Liver (tissue), 9 donors: ENCODE results near the gene ZBTB38. TPM values are rescaled to one million over a fixed set of nuclear protein-coding genes. Genes with fewer than 3 reads are reported as not detected.

Experiments
- DNase-seq: peaks from one replicate; pipeline ENCODE4 v3.0.0-alpha.2; 2017; ENCODE audit warnings: low spot score
- H3K27ac ChIP-seq, 2 donors: one replicate each; pipeline ENCODE4 v1.7.0; 2013; ENCODE audit warnings: inconsistent platforms in 2 of 2, low read length in 2 of 2, control low read depth in 1 of 2, low read depth in 1 of 2, mild to moderate bottlenecking in 1 of 2
- H3K27me3 ChIP-seq, 4 donors: one replicate each; pipeline versions ENCODE4 v1.6.1 to v1.7.0; 2013; ENCODE audit warnings: low read length in 3 of 4, inconsistent platforms in 1 of 4, mild to moderate bottlenecking in 1 of 4, moderate library complexity in 1 of 4; ENCODE audit not compliant: control insufficient read depth in 4 of 4, insufficient read depth in 4 of 4
- H3K36me3 ChIP-seq, 4 donors: one replicate each; pipeline versions ENCODE4 v1.6.1 to v1.7.0; 2013; ENCODE audit warnings: low read length in 3 of 4, mild to moderate bottlenecking in 3 of 4, low read depth in 1 of 4, moderate library complexity in 1 of 4; ENCODE audit not compliant: control insufficient read depth in 4 of 4, insufficient read depth in 3 of 4
- H3K4me1 ChIP-seq, 4 donors: one replicate each; pipeline versions ENCODE4 v1.6.1 to v1.7.0; 2013; ENCODE audit warnings: low read length in 3 of 4, mild to moderate bottlenecking in 3 of 4, moderate library complexity in 1 of 4; ENCODE audit not compliant: control insufficient read depth in 4 of 4, insufficient read depth in 4 of 4
- H3K4me3 ChIP-seq, 3 donors: one replicate each; pipeline versions ENCODE4 v1.6.1 to v1.7.0; 2013; ENCODE audit warnings: low read length in 3 of 3, control low read depth in 1 of 3, low read depth in 1 of 3, mild to moderate bottlenecking in 1 of 3
- H3K9ac ChIP-seq, 2 donors: one replicate each; pipeline ENCODE4 v1.7.0; 2013; ENCODE audit warnings: low read length in 2 of 2, mild to moderate bottlenecking in 2 of 2, moderate library complexity in 2 of 2, control low read depth in 1 of 2, low read depth in 1 of 2
- H3K9me3 ChIP-seq, 4 donors: one replicate each; pipeline versions ENCODE4 v1.6.1 to v1.7.0; 2013; ENCODE audit warnings: low read length in 3 of 4; ENCODE audit not compliant: control insufficient read depth in 4 of 4
- ATF3 ChIP-seq: IDR thresholded peaks from 2 replicates; pipeline ENCODE4 v1.6.1; 2016; ENCODE audit warnings: antibody characterized with exemption
- CTCF ChIP-seq: fragments of 150-350 bp; IDR thresholded peaks from 2 replicates; pipeline ENCODE4 v1.5.1; 2017; ENCODE audit warnings: improper control_type of control experiment, low read depth, low read length; ENCODE audit not compliant: missing input control
- EGR1 ChIP-seq, 2 donors: IDR thresholded peaks; 2 replicates each; pipeline ENCODE4 v1.6.1; 2016 to 2018; ENCODE audit warnings: antibody characterized with exemption in 2 of 2, low read depth in 2 of 2
- FOXA1 ChIP-seq: IDR thresholded peaks from 2 replicates; pipeline ENCODE4 v1.6.1; 2016; ENCODE audit warnings: antibody characterized with exemption
- FOXA2 ChIP-seq: IDR thresholded peaks from 2 replicates; pipeline ENCODE4 v1.6.1; 2016; ENCODE audit warnings: antibody characterized with exemption
- GABPA ChIP-seq, 2 donors: IDR thresholded peaks in 1 of 2; conservative IDR thresholded peaks in 1 of 2; 2 replicates each; pipeline ENCODE4 v1.6.1; 2016; ENCODE audit warnings: antibody characterized with exemption in 2 of 2, mild to moderate bottlenecking in 1 of 2, moderate library complexity in 1 of 2
- HNF4A ChIP-seq, 2 donors: conservative IDR thresholded peaks; 2 replicates each; pipeline ENCODE4 v1.6.1; 2016; ENCODE audit warnings: antibody characterized with exemption in 2 of 2, mild to moderate bottlenecking in 2 of 2
- HNF4G ChIP-seq: IDR thresholded peaks from 2 replicates; pipeline ENCODE4 v1.6.1; 2016; ENCODE audit warnings: antibody characterized with exemption
- JUND ChIP-seq, 2 donors: IDR thresholded peaks; 2 replicates each; pipeline ENCODE4 v1.6.1; 2016; ENCODE audit warnings: antibody characterized with exemption in 2 of 2
- MAX ChIP-seq: IDR thresholded peaks from 2 replicates; pipeline ENCODE4 v1.6.1; 2016; ENCODE audit warnings: antibody characterized with exemption
- NR2F2 ChIP-seq: IDR thresholded peaks from 2 replicates; pipeline ENCODE4 v1.6.1; 2016; ENCODE audit warnings: antibody characterized with exemption
- RAD21 ChIP-seq, 2 donors: IDR thresholded peaks; 2 replicates each; pipeline ENCODE4 v1.6.1; 2016; ENCODE audit warnings: antibody characterized with exemption in 2 of 2, mild to moderate bottlenecking in 2 of 2
- RXRA ChIP-seq, 2 donors: IDR thresholded peaks; 2 replicates each; pipeline ENCODE4 v1.6.1; 2017 to 2018; ENCODE audit warnings: antibody characterized with exemption in 2 of 2, mild to moderate bottlenecking in 1 of 2
- SP1 ChIP-seq: IDR thresholded peaks from 2 replicates; pipeline ENCODE4 v1.6.1; 2018; ENCODE audit warnings: antibody characterized with exemption, mild to moderate bottlenecking
- TAF1 ChIP-seq: conservative IDR thresholded peaks from 2 replicates; pipeline ENCODE4 v1.6.1; 2016; ENCODE audit warnings: antibody characterized with exemption, mild to moderate bottlenecking
- YY1 ChIP-seq: IDR thresholded peaks from 2 replicates; pipeline ENCODE4 v1.6.1; 2016; ENCODE audit warnings: antibody characterized with exemption, mild to moderate bottlenecking
- ZBTB33 ChIP-seq: IDR thresholded peaks from 2 replicates; pipeline ENCODE4 v1.6.1; 2016; ENCODE audit warnings: antibody characterized with exemption
- WGBS: extraction: QIAGEN DNeasy Blood & Tissue Kit; methylation state at CpG from one replicate; pipeline ENCODE4 v1.1.7; 2013; 5-methylcytosine and 5-hydroxymethylcytosine counted together
- polyA plus RNA-seq, 2 donors: library from polyadenylated mRNA; stranded (reverse) in 1 of 2; unstranded in 1 of 2; fragments of 200-250 nt in 1 of 2; fragments of >200 nt in 1 of 2; fragmentation: Nextera tagmentation in 1 of 2; extraction: Ambion mirVana in 1 of 2; gene quantifications; one replicate each; pipeline versions ENCODE4 v1.2.1 to v1.2.3, GENCODE V29; 2013 to 2015
- total RNA-seq, 2 donors: library from RNA; depleted of rRNA; stranded (reverse); fragments of >200 nt; gene quantifications; one replicate each; pipeline ENCODE4 v1.2.3, GENCODE V29; 2014
- TF ChIP-seq, protein P1 (sequence below): IDR thresholded peaks from 2 replicates; pipeline ENCODE4 v1.6.1; 2016; ENCODE audit warnings: antibody characterized with exemption, mild to moderate bottlenecking
- donor health status: healthy.
- donor health status: healthy.
- donor health status: healthy.
- donor health status: healthy.
- donor health status: healthy.

Gene ZBTB38
- total and polyA plus RNA-seq, 4 donors = 9.5 to 57.3 (median 19.5) TPM

GRCh38 chr3:141343077-141343476 is 25.2 kb upstream of the ZBTB38 start:
- no peak overlapping the region for H3K27ac ChIP-seq
- no peak overlapping the region for H3K4me3 ChIP-seq
- DNase-seq = no peak
- no peak for TF ChIP-seq YY1
- no peak for TF ChIP-seq NR2F2
- no peak for TF ChIP-seq ZBTB33
- TF ChIP-seq JUND (IDR thresholded peaks at IDR 0.05) = no peak
- no peak for TF ChIP-seq EGR1 (IDR thresholded peaks at IDR 0.05; ENCODE audit: low read depth in 2 of 2)
- no peak for TF ChIP-seq MAX
- no peak for TF ChIP-seq CTCF
- no peak for TF ChIP-seq TAF1
- no peak for TF ChIP-seq GABPA (IDR thresholded peaks at IDR 0.05 in 1 of 2, conservative IDR thresholded peaks at IDR 0.05 in 1 of 2)
- TF ChIP-seq SP1 = no peak
- no peak for TF ChIP-seq HNF4A (conservative IDR thresholded peaks at IDR 0.05)
- no peak for TF ChIP-seq HNF4G
- TF ChIP-seq RXRA (IDR thresholded peaks at IDR 0.05) = no peak
- TF ChIP-seq FOXA1 = no peak
- H3K9me3 ChIP-seq = no peaks in the 10 kb centered on the region
- peaks cover 7 to 47% (median 29%) of the 10 kb centered on the region in 4 donors for H3K4me1 ChIP-seq
- WGBS = 89% methylated on average over 2 of the region's 2 CpGs
- no peaks in the 10 kb centered on the region for H3K27me3 ChIP-seq
- no peak overlapping the region for H3K9ac ChIP-seq
- H3K36me3 ChIP-seq = no peaks in the 10 kb centered on the region

DNA sequence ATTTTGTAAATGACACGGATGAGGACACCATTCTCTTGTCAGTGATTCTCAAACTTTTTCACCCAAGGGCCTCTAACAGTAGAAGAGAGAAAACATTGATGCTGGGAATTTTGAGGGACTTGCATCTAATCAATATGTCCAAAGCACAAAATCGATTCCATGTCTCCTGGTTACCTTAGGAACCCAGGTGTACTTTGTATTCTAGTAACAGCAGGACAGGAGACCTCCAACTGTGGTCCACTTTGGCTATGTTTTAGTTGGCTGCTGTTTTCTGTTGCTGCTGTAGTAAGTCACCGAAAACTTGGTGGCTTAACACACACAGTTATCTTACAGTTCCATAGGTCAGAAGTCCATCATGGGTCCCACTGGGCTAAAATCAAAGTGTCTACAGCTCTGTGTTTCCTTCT is 24.4 kb upstream of the ZBTB38 start:
- no peaks in the 10 kb centered on the region for H3K9me3 ChIP-seq
- peaks cover 7 to 41% (median 27%) of the 10 kb centered on the region in 4 donors for H3K4me1 ChIP-seq
- H3K9ac ChIP-seq = no peak overlapping the region
- no peak for DNase-seq
- H3K4me3 ChIP-seq = no peak overlapping the region
- WGBS = 33% methylated on average over 3 of the region's 3 CpGs
- TF ChIP-seq RAD21 (IDR thresholded peaks at IDR 0.05) (peak in 1 of 2 donors; percentile 41), SP1 (peak; percentile 87), EGR1 (IDR thresholded peaks at IDR 0.05; ENCODE audit: low read depth in 2 of 2) (no peak), RXRA (IDR thresholded peaks at IDR 0.05) (peak; percentile 77 to 82), CTCF (no peak), JUND (IDR thresholded peaks at IDR 0.05) (peak; percentile 36 to 62), HNF4A (conservative IDR thresholded peaks at IDR 0.05) (peak; percentile 98 to 99), YY1 (peak; percentile 56), FOXA2 (peak; percentile 30), HNF4G (peak; percentile 93), FOXA1 (no peak), GABPA (IDR thresholded peaks at IDR 0.05 in 1 of 2, conservative IDR thresholded peaks at IDR 0.05 in 1 of 2) (no peak), MAX (peak; percentile 49), TAF1 (no peak), ATF3 (peak; percentile 41), NR2F2 (peak; percentile 47), ZBTB33 (peak; percentile 60)
- TF ChIP-seq, protein P1, sequence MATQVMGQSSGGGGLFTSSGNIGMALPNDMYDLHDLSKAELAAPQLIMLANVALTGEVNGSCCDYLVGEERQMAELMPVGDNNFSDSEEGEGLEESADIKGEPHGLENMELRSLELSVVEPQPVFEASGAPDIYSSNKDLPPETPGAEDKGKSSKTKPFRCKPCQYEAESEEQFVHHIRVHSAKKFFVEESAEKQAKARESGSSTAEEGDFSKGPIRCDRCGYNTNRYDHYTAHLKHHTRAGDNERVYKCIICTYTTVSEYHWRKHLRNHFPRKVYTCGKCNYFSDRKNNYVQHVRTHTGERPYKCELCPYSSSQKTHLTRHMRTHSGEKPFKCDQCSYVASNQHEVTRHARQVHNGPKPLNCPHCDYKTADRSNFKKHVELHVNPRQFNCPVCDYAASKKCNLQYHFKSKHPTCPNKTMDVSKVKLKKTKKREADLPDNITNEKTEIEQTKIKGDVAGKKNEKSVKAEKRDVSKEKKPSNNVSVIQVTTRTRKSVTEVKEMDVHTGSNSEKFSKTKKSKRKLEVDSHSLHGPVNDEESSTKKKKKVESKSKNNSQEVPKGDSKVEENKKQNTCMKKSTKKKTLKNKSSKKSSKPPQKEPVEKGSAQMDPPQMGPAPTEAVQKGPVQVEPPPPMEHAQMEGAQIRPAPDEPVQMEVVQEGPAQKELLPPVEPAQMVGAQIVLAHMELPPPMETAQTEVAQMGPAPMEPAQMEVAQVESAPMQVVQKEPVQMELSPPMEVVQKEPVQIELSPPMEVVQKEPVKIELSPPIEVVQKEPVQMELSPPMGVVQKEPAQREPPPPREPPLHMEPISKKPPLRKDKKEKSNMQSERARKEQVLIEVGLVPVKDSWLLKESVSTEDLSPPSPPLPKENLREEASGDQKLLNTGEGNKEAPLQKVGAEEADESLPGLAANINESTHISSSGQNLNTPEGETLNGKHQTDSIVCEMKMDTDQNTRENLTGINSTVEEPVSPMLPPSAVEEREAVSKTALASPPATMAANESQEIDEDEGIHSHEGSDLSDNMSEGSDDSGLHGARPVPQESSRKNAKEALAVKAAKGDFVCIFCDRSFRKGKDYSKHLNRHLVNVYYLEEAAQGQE = peak; percentile 12
- H3K36me3 ChIP-seq = no peaks in the 10 kb centered on the region
- H3K27ac ChIP-seq = no peak overlapping the region
- no peaks in the 10 kb centered on the region for H3K27me3 ChIP-seq
